ENCODE measurements around the gene MAN2A1. TPM values are rescaled to one million over a fixed set of nuclear protein-coding genes. Genes with fewer than 3 reads are reported as not detected.

The MAN2A1 gene
- total RNA-seq, 1 donor from 2014 or later, result 33.9 TPM

DNA sequence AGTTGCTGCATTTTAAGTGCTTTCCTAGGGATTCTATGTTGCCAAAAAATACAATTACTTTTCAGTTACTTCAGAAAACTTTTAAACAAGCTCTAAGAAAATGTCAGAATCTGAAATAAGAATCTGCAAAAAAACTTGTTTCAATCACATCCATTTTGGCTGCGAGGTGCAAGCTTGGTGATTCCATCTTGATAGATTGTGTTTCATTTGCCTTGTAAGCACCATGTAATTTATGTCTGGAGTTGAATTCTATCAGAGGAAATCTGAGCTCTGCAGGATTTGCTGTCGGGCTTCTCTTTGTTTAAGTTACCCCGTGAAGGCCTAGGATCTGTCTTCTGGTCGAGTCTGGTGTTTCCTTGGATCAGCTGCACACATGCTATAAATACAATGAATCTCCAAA lies 40.4 kb upstream of the MAN2A1 start:
- H3K27ac ChIP-seq, result no peak overlapping the region
- no peak for DNase-seq (ENCODE audit: extremely low spot score in 2 of 2)
- H3K4me3 ChIP-seq, result no peak overlapping the region
- no peaks in the 10 kb centered on the region for H3K27me3 ChIP-seq
- H3K9me3 ChIP-seq, result no peaks in the 10 kb centered on the region
- intact Hi-C loops (cut with DNase I), result no loop called here
- no peaks in the 10 kb centered on the region for H3K4me1 ChIP-seq
- H3K36me3 ChIP-seq, result no peaks in the 10 kb centered on the region
- TF ChIP-seq POLR2AphosphoS5 (IDR thresholded peaks at IDR 0.05; ENCODE audit: insufficient read depth in 1 of 2, low read depth in 1 of 2), result no peak
- no peak for TF ChIP-seq CTCF (IDR thresholded peaks at IDR 0.05)
- no peak for TF ChIP-seq POLR2A (IDR thresholded peaks at IDR 0.05)

GRCh38 chr5:109650493-109650892 lies 39.2 kb upstream of the MAN2A1 start:
- H3K27me3 ChIP-seq, result no peaks in the 10 kb centered on the region
- H3K27ac ChIP-seq, result no peak overlapping the region
- no peaks in the 10 kb centered on the region for H3K9me3 ChIP-seq
- no peaks in the 10 kb centered on the region for H3K36me3 ChIP-seq
- intact Hi-C loops (cut with DNase I), result no loop called here
- TF ChIP-seq POLR2AphosphoS5 (IDR thresholded peaks at IDR 0.05; ENCODE audit: insufficient read depth in 1 of 2, low read depth in 1 of 2) (no peak), CTCF (IDR thresholded peaks at IDR 0.05) (no peak), POLR2A (IDR thresholded peaks at IDR 0.05) (no peak)
- H3K4me1 ChIP-seq, result no peaks in the 10 kb centered on the region
- no peak for DNase-seq (ENCODE audit: extremely low spot score in 2 of 2)
- no peak overlapping the region for H3K4me3 ChIP-seq

DNA sequence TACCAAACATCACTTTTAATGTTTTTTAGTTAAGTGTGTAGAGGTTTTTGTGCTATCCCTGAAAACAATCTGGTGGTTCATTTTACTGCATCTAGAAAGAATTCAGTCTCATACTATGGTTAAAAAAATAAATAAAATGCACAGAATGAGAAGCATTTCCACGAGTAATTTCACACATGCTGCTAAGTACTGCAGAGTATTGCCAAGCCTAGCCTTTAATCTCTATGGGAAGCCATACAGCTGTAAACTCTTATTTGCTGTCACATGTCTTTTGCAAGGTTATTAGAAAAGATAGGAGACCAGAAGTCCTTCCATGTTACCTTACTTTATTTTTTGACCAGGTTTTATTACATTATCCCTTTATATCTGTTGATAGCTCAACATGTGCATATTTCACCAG lies 37.6 kb upstream of the MAN2A1 start:
- H3K36me3 ChIP-seq, result no peaks in the 10 kb centered on the region
- no peak for DNase-seq (ENCODE audit: extremely low spot score in 2 of 2)
- H3K4me3 ChIP-seq, result no peak overlapping the region
- no peak overlapping the region for H3K27ac ChIP-seq
- intact Hi-C loops (cut with DNase I), result no loop called here
- no peaks in the 10 kb centered on the region for H3K27me3 ChIP-seq
- H3K9me3 ChIP-seq, result no peaks in the 10 kb centered on the region
- no peaks in the 10 kb centered on the region for H3K4me1 ChIP-seq
- no peak for TF ChIP-seq POLR2A (IDR thresholded peaks at IDR 0.05)
- no peak for TF ChIP-seq CTCF (IDR thresholded peaks at IDR 0.05)
- TF ChIP-seq POLR2AphosphoS5 (IDR thresholded peaks at IDR 0.05; ENCODE audit: insufficient read depth in 1 of 2, low read depth in 1 of 2), result no peak

DNA sequence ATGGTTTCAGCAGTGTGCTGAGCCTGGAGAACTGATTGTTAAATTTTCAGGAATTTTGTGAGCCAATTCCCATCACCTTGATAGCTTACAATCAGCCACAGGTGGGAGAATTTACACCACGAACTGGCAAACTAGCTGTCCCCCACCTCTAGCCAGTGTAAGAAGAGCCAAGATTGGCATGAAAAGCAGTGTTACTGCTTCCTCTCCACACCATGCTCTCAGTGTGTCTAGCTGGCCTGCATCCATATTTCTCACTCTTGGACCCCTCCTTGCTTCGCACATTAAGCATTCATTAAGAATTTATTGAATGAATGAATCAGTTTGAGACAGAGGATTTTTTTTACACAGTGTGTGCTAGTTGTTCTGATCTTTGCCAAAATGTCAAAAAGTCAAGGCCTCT lies 36.7 kb upstream of the MAN2A1 start:
- Histone ChIP-seq H3K27ac (no peak overlapping the region), H3K27me3 (no peaks in the 10 kb centered on the region), H3K4me1 (no peaks in the 10 kb centered on the region), H3K9me3 (no peaks in the 10 kb centered on the region), H3K36me3 (no peaks in the 10 kb centered on the region), H3K4me3 (no peak overlapping the region)
- DNase-seq (ENCODE audit: extremely low spot score in 2 of 2), result no peak
- no peak for TF ChIP-seq POLR2AphosphoS5 (IDR thresholded peaks at IDR 0.05; ENCODE audit: insufficient read depth in 1 of 2, low read depth in 1 of 2)
- intact Hi-C loops (cut with DNase I), result no loop called here

DNA sequence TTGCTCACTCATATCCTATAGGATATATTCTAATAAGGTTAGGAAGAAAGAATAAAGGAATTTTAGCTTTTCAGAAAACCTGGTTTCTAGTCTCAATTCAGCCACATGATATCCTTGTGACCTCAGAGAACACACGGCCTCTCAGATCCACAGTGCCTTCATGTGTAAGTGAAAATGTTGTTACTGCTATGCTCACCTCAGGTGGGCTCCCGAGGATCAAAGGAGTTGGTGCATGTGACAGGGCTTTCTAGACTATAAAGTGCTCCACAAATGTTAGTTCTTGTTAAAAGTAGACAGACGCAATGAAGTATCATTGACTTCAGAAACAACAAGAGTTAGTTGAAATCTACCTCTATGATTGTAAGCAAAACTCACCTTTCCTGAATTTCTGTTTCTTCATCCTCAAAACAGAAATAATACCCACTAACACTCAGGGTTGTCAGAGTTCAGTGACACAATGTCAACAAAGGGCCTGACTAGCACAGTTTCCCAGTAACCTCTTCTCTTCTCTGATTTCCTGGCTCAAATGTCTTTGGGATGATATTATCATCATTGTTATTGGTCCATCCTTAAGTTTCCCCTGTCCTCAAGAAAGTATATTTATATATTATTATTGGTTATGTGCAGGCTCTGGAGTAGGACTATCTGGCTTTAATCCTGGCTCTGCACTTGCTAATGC lies 36.0 kb upstream of the MAN2A1 start:
- H3K4me3 ChIP-seq, result no peak overlapping the region
- H3K27me3 ChIP-seq, result no peaks in the 10 kb centered on the region
- no peaks in the 10 kb centered on the region for H3K36me3 ChIP-seq
- no peak for TF ChIP-seq POLR2A (IDR thresholded peaks at IDR 0.05)
- no peak for TF ChIP-seq POLR2AphosphoS5 (IDR thresholded peaks at IDR 0.05; ENCODE audit: insufficient read depth in 1 of 2, low read depth in 1 of 2)
- TF ChIP-seq CTCF (IDR thresholded peaks at IDR 0.05), result no peak
- intact Hi-C loops (cut with DNase I), result no loop called here
- DNase-seq (ENCODE audit: extremely low spot score in 2 of 2), result no peak
- H3K9me3 ChIP-seq, result no peaks in the 10 kb centered on the region
- H3K27ac ChIP-seq, result no peak overlapping the region
- H3K4me1 ChIP-seq, result no peaks in the 10 kb centered on the region
